Psoas muscle (tissue), 8 donors: Measurements from ENCODE around the gene PCBP3. TPM values are rescaled to one million over a fixed set of nuclear protein-coding genes. Genes with fewer than 3 reads are reported as not detected.

ENCODE experiments used
- ATAC-seq, 4 donors: fragments of 200-7000 bp; cut with Tn5 transposase; one replicate each; pipeline ENCODE4 v1.9.1; 2020; ENCODE audit warnings: moderate library complexity in 3 of 4, mild to moderate bottlenecking in 2 of 4
- DNase-seq, 2 donors: peaks; one replicate each; pipeline ENCODE4 v3.0.0-alpha.2; 2020
- H3K27ac ChIP-seq: fragments of 200-600 bp; one replicate; pipeline ENCODE4 v1.8.0; 2022
- H3K27me3 ChIP-seq, 3 donors: fragments of 200-600 bp in 1 of 3; one replicate each; pipeline versions ENCODE4 v1.6.1 to v1.8.0; 2013 to 2022; ENCODE audit warnings: low read length in 2 of 3, mild to moderate bottlenecking in 2 of 3, moderate library complexity in 1 of 3; ENCODE audit not compliant: insufficient read depth in 3 of 3
- H3K36me3 ChIP-seq, 2 donors: fragments of 200-600 bp in 1 of 2; one replicate each; pipeline versions ENCODE4 v1.6.1 to v1.8.0; 2013 to 2022; ENCODE audit warnings: low read depth in 1 of 2, mild to moderate bottlenecking in 1 of 2, moderate library complexity in 1 of 2; ENCODE audit not compliant: insufficient read depth in 1 of 2
- H3K4me1 ChIP-seq: fragments of 200-600 bp; one replicate; pipeline ENCODE4 v1.8.0; 2022
- H3K4me3 ChIP-seq: fragments of 200-600 bp; one replicate; pipeline ENCODE4 v1.8.0; 2022; ENCODE audit warnings: mild to moderate bottlenecking
- H3K9me3 ChIP-seq: fragments of 200-600 bp; one replicate; pipeline ENCODE4 v1.8.0; 2022
- WGBS, 3 donors: extraction: QIAGEN DNeasy Blood & Tissue Kit; methylation state at CpG; one replicate each; pipeline versions ENCODE4 v1.1.6 to v1.1.7; 2013; 5-methylcytosine and 5-hydroxymethylcytosine counted together
- intact Hi-C, 2 donors: fragments of 100-400 bp; cut with DNase I; formaldehyde crosslinking; loops; one replicate each; pipeline versions ENCODE4 v1.11.0 to v1.14.2; 2022
- polyA plus RNA-seq, 3 donors: library from polyadenylated mRNA; stranded (reverse); fragments of 200-250 nt; gene quantifications; one replicate each; pipeline ENCODE4 v1.2.3, GENCODE V29; 2013
- total RNA-seq, 4 donors: library from RNA; stranded (reverse); fragmentation: NEBNext Ultra II Directional in 2 of 4; extraction: Animal tissue kit (Norgen Biotek cat#: 25700) in 2 of 4; gene quantifications; one replicate each; pipeline versions ENCODE4 v1.2.1 to v1.2.4, GENCODE V29; 2021 to 2023
- TF ChIP-seq, protein P1 (sequence below): fragments of 200-600 bp; IDR thresholded peaks from one replicate; pipeline ENCODE4 v1.8.0; 2022; ENCODE audit warnings: antibody characterized with exemption
- donor health status: healthy with polysubstance abuse.
- donor health status: DM: no; HTN: no; CAD: no; lungs with moderate emphysema.
- donor health status: Bipolar disorder and iron deficiency.
- donor health status: healthy.
- donor health status: DM: yes; HTN: yes; CAD: no.
- donor health status: DM: no; HTN: no; CAD: no.
- donor health status: DM: no; HTN: no; CAD: no.
- donor health status: DM: yes; HTN: yes; CAD: no.

Gene PCBP3
- total and polyA plus RNA-seq, 7 donors: 0.10 to 0.91 (median 0.33) TPM; not detected in 1

DNA sequence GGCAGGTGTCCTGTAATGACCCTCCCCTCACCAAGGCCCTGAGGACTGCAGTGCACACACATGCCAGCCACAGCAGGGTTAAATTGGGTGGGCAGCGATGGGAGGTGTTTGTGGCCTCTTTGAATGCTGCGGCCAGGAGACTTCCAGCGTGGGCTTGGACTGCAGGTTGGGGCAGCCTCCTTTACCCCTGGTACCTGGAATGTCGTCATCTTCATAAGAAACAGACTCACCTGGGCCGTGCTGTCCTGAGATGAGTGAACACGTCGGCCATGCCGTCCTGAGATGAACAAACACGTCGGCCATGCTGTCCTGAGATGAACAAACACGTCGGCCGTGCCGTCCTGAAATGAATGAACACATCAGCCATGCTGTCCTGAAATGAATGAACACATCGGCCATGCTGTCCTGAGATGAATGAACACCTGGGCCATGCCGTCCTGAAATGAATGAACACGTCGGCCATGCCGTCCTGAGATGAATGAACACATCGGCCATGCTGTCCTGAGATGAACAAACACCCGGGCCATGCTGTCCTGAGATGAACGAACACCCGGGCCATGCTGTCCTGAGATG lies 288.0 kb downstream of the PCBP3 start:
- peaks cover 0 to 23% (median 7%) of the 10 kb centered on the region in 3 donors for H3K27me3 ChIP-seq
- DNase-seq: peak in 1 of 2 donors; percentile 19
- no peak for ATAC-seq

DNA sequence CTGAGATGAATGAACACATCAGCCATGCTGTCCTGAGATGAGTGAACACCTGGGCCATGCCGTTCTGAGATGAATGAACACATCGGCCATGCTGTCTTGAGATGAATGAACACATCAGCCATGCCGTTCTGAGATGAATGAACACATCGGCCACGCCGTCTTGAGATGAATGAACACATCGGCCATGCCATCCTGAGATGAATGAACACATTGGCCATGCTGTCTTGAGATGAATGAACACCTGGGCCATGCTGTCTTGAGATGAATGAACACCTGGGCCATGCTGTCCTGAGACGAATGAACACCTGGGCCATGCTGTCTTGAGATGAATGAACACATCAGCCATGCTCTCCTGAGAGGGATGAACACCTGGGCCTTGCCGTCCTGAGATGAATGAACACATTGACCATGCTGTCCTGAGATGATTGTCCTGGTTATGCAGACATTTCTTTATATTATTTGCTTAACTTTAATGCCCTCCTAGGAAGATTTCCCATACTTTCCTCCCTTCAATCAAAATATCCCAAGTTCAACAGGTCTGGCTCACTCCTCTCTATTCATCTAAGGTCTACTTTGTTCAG lies 289.5 kb downstream of the PCBP3 start:
- no peak overlapping the region for H3K27ac ChIP-seq
- no peaks in the 10 kb centered on the region for H3K36me3 ChIP-seq
- H3K27me3 ChIP-seq: peaks cover 0 to 25% (median 7%) of the 10 kb centered on the region in 3 donors
- H3K4me3 ChIP-seq: no peak overlapping the region
- no peaks in the 10 kb centered on the region for H3K4me1 ChIP-seq
- TF ChIP-seq, protein P1, sequence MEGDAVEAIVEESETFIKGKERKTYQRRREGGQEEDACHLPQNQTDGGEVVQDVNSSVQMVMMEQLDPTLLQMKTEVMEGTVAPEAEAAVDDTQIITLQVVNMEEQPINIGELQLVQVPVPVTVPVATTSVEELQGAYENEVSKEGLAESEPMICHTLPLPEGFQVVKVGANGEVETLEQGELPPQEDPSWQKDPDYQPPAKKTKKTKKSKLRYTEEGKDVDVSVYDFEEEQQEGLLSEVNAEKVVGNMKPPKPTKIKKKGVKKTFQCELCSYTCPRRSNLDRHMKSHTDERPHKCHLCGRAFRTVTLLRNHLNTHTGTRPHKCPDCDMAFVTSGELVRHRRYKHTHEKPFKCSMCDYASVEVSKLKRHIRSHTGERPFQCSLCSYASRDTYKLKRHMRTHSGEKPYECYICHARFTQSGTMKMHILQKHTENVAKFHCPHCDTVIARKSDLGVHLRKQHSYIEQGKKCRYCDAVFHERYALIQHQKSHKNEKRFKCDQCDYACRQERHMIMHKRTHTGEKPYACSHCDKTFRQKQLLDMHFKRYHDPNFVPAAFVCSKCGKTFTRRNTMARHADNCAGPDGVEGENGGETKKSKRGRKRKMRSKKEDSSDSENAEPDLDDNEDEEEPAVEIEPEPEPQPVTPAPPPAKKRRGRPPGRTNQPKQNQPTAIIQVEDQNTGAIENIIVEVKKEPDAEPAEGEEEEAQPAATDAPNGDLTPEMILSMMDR: no peak
- DNase-seq (peak in 1 of 2 donors; percentile 5), ATAC-seq (no peak)
- intact Hi-C loops: no loop called here
- 67 to 72% (median 67%) methylated on average over 9 of the region's 9 CpGs for WGBS, 3 donors
- peaks cover 8% of the 10 kb centered on the region for H3K9me3 ChIP-seq

More for the DNA sequence above, 288.0 kb downstream of the PCBP3 start:
- no peak overlapping the region for H3K27ac ChIP-seq
- no peaks in the 10 kb centered on the region for H3K36me3 ChIP-seq
- TF ChIP-seq, protein P1: no peak
- H3K9me3 ChIP-seq: peaks cover 7% of the 10 kb centered on the region
- no peaks in the 10 kb centered on the region for H3K4me1 ChIP-seq
- intact Hi-C loops: no loop called here
- no peak overlapping the region for H3K4me3 ChIP-seq
- 82 to 89% (median 87%) methylated on average over 23 of the region's 23 CpGs for WGBS, 3 donors

DNA sequence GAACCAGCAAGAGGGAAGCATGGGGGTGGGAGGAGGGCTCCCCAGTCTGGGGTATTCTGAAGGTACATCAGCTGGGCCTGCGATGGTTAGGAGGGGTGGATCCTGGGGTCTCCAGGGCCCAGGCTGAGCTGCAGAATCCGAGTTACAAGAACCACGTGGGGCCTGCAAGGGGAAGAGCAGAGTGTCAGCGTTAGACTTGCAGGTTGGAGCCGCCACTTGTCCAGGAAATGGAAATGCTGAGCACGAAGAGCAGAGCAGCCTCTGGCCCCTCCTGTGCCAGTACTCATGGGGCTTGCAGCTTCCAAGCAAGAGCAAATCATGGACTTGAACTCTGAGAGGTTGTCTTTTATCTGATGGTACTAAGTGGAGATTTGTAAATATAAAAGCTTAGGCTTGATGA lies 290.6 kb downstream of the PCBP3 start:
- 60 to 65% (median 64%) methylated on average over 6 of the region's 6 CpGs for WGBS, 3 donors
- no peak overlapping the region for H3K4me3 ChIP-seq
- DNase-seq: peak in 1 of 2 donors; percentile 23
- no peaks in the 10 kb centered on the region for H3K4me1 ChIP-seq
- peaks cover 0 to 14% (median 1%) of the 10 kb centered on the region in 3 donors for H3K27me3 ChIP-seq
- intact Hi-C loops: no loop called here
- peaks cover 8% of the 10 kb centered on the region for H3K9me3 ChIP-seq
- no peaks in the 10 kb centered on the region for H3K36me3 ChIP-seq
- TF ChIP-seq, protein P1: no peak
- H3K27ac ChIP-seq: no peak overlapping the region
- ATAC-seq: no peak

GRCh38 chr21:45934554-45934953 lies 291.0 kb downstream of the PCBP3 start:
- WGBS, 3 donors: 81 to 88% (median 83%) methylated on average over 3 of the region's 3 CpGs
- Histone ChIP-seq H3K4me1 (no peaks in the 10 kb centered on the region), H3K4me3 (no peak overlapping the region), H3K9me3 (peaks cover 8% of the 10 kb centered on the region), H3K27ac (no peak overlapping the region), H3K36me3 (no peaks in the 10 kb centered on the region), H3K27me3 (peaks cover 0 to 10% (median 1%) of the 10 kb centered on the region in 3 donors)
- intact Hi-C loops: no loop called here
- peak in 1 of 2 donors; percentile 28 for DNase-seq
- no peak for ATAC-seq
- TF ChIP-seq, protein P1: no peak
